Liver (tissue), 3 donors: ENCODE data around the gene SMAP1.

Experiments used
- ATF3 ChIP-seq: IDR thresholded peaks from 2 replicates; pipeline ENCODE4 v1.6.1; 2016; ENCODE audit warnings: antibody characterized with exemption
- CTCF ChIP-seq: fragments of 150-350 bp; IDR thresholded peaks from 2 replicates; pipeline ENCODE4 v1.5.1; 2017; ENCODE audit warnings: improper control_type of control experiment, low read depth, low read length; ENCODE audit not compliant: missing input control
- HNF4G ChIP-seq: IDR thresholded peaks from 2 replicates; pipeline ENCODE4 v1.6.1; 2016; ENCODE audit warnings: antibody characterized with exemption
- NR2F2 ChIP-seq: IDR thresholded peaks from 2 replicates; pipeline ENCODE4 v1.6.1; 2016; ENCODE audit warnings: antibody characterized with exemption
- SP1 ChIP-seq: IDR thresholded peaks from 2 replicates; pipeline ENCODE4 v1.6.1; 2018; ENCODE audit warnings: antibody characterized with exemption, mild to moderate bottlenecking
- ZBTB33 ChIP-seq: IDR thresholded peaks from 2 replicates; pipeline ENCODE4 v1.6.1; 2016; ENCODE audit warnings: antibody characterized with exemption
- donor health status: healthy.
- donor health status: healthy.

GRCh38 chr6:70620746-70621145, 46.9 kb upstream of the SMAP1 start:
- no peak for TF ChIP-seq HNF4G
- TF ChIP-seq CTCF, result no peak
- TF ChIP-seq ATF3, result no peak
- no peak for TF ChIP-seq SP1
- no peak for TF ChIP-seq ZBTB33
- TF ChIP-seq NR2F2, result no peak
